ENCODE data around the gene SPATA17. TPM values are rescaled to one million over a fixed set of nuclear protein-coding genes. Genes with fewer than 3 reads are reported as not detected.

Gene SPATA17
- total RNA-seq, 1 donor from 2014 or later = not detected

GRCh38 chr1:217856342-217857034 lies 225.3 kb downstream of the SPATA17 start:
- Histone ChIP-seq H3K36me3 (no peaks in the 10 kb centered on the region), H3K27me3 (no peaks in the 10 kb centered on the region), H3K9me3 (no peaks in the 10 kb centered on the region), H3K4me3 (no peak overlapping the region), H3K4me1 (no peaks in the 10 kb centered on the region), H3K27ac (no peak overlapping the region)
- intact Hi-C loops (cut with DNase I) = no loop called here
- no peak for DNase-seq (ENCODE audit: extremely low spot score in 2 of 2)
- no peak for TF ChIP-seq POLR2A (IDR thresholded peaks at IDR 0.05)
- TF ChIP-seq CTCF (IDR thresholded peaks at IDR 0.05) = no peak
- no peak for TF ChIP-seq POLR2AphosphoS5 (IDR thresholded peaks at IDR 0.05; ENCODE audit: insufficient read depth in 1 of 2, low read depth in 1 of 2)

- Histone ChIP-seq H3K36me3 (no peaks in the 10 kb centered on the region), H3K27ac (no peak overlapping the region), H3K27me3 (no peaks in the 10 kb centered on the region), H3K9me3 (no peaks in the 10 kb centered on the region), H3K4me1 (no peaks in the 10 kb centered on the region), H3K4me3 (no peak overlapping the region)
- intact Hi-C loops (cut with DNase I) = no loop called here
- TF ChIP-seq CTCF (IDR thresholded peaks at IDR 0.05) (no peak), POLR2AphosphoS5 (IDR thresholded peaks at IDR 0.05; ENCODE audit: insufficient read depth in 1 of 2, low read depth in 1 of 2) (no peak), POLR2A (IDR thresholded peaks at IDR 0.05) (no peak)
- DNase-seq (ENCODE audit: extremely low spot score in 2 of 2) = no peak
These were observed 225.9 kb downstream of the SPATA17 start for GRCh38 chr1:217857061-217857460.

GRCh38 chr1:217861658-217862057 lies 230.5 kb downstream of the SPATA17 start:
- Histone ChIP-seq H3K4me3 (no peak overlapping the region), H3K27me3 (no peaks in the 10 kb centered on the region), H3K9me3 (no peaks in the 10 kb centered on the region), H3K4me1 (no peaks in the 10 kb centered on the region), H3K36me3 (no peaks in the 10 kb centered on the region), H3K27ac (no peak overlapping the region)
- intact Hi-C loops (cut with DNase I) = no loop called here
- DNase-seq (ENCODE audit: extremely low spot score in 2 of 2) = no peak
- no peak for TF ChIP-seq CTCF (IDR thresholded peaks at IDR 0.05)
- TF ChIP-seq POLR2A (IDR thresholded peaks at IDR 0.05) = no peak
- no peak for TF ChIP-seq POLR2AphosphoS5 (IDR thresholded peaks at IDR 0.05; ENCODE audit: insufficient read depth in 1 of 2, low read depth in 1 of 2)

- H3K9me3 ChIP-seq = no peaks in the 10 kb centered on the region
- H3K36me3 ChIP-seq = no peaks in the 10 kb centered on the region
- H3K4me3 ChIP-seq = no peak overlapping the region
- intact Hi-C loops (cut with DNase I) = no loop called here
- no peak for TF ChIP-seq POLR2A (IDR thresholded peaks at IDR 0.05)
- TF ChIP-seq POLR2AphosphoS5 (IDR thresholded peaks at IDR 0.05; ENCODE audit: insufficient read depth in 1 of 2, low read depth in 1 of 2) = no peak
- no peak for TF ChIP-seq CTCF (IDR thresholded peaks at IDR 0.05)
- no peaks in the 10 kb centered on the region for H3K27me3 ChIP-seq
- H3K4me1 ChIP-seq = no peaks in the 10 kb centered on the region
- no peak overlapping the region for H3K27ac ChIP-seq
- DNase-seq (ENCODE audit: extremely low spot score in 2 of 2) = no peak
These were observed 236.4 kb downstream of the SPATA17 start for GRCh38 chr1:217867446-217867995.

GRCh38 chr1:217871955-217872354 lies 240.8 kb downstream of the SPATA17 start:
- Histone ChIP-seq H3K27me3 (no peaks in the 10 kb centered on the region), H3K27ac (no peak overlapping the region), H3K4me3 (no peak overlapping the region), H3K4me1 (no peaks in the 10 kb centered on the region), H3K9me3 (no peaks in the 10 kb centered on the region), H3K36me3 (no peaks in the 10 kb centered on the region)
- no peak for DNase-seq (ENCODE audit: extremely low spot score in 2 of 2)
- TF ChIP-seq POLR2AphosphoS5 (IDR thresholded peaks at IDR 0.05; ENCODE audit: insufficient read depth in 1 of 2, low read depth in 1 of 2) (no peak), POLR2A (IDR thresholded peaks at IDR 0.05) (no peak), CTCF (IDR thresholded peaks at IDR 0.05) (no peak)
- intact Hi-C loops (cut with DNase I) = no loop called here
